ENCODE results near the gene CEBPG. TPM values are rescaled to one million over a fixed set of nuclear protein-coding genes. Genes with fewer than 3 reads are reported as not detected.

CEBPG gene
- polyA plus RNA-seq, 1 donor from 2014 or later, result 67.5 TPM

GRCh38 chr19:33409906-33410685 lies 36.6 kb downstream of the CEBPG start:
- Histone ChIP-seq H2AFZ (ENCODE audit: low read depth, low read length) (no peak overlapping the region), H4K20me1 (ENCODE audit: insufficient read depth) (no peaks in the 10 kb centered on the region), H3K9me3 (ENCODE audit: low read length) (no peaks in the 10 kb centered on the region), H3K27ac (ENCODE audit: low read length) (no peak overlapping the region), H3K4me3 (ENCODE audit: low read length) (no peak overlapping the region), H3K36me3 (ENCODE audit: insufficient read depth, low read length) (no peaks in the 10 kb centered on the region), H3K27me3 (ENCODE audit: insufficient read depth, low read depth, low read length) (no peaks in the 10 kb centered on the region), H3K4me2 (ENCODE audit: low read length) (no peak overlapping the region), H3K9me2 (ENCODE audit: insufficient read depth, low read length) (no peaks in the 10 kb centered on the region), H3K9ac (ENCODE audit: low read length) (no peak overlapping the region), H3F3A (ENCODE audit: insufficient read depth, low read length, poor library complexity, severe bottlenecking) (no peaks in the 10 kb centered on the region), H3K79me2 (replicated peaks; ENCODE audit: insufficient read depth, low read length) (no peaks in the 10 kb centered on the region)
- TF ChIP-seq RAD21 (conservative IDR thresholded peaks at IDR 0.05), result no peak
- TF ChIP-seq POLR2AphosphoS5 (IDR thresholded peaks at IDR 0.05), result no peak
- TF ChIP-seq EZH2 (IDR thresholded peaks at IDR 0.05; ENCODE audit: borderline replicate concordance, insufficient read depth, low read length, poor library complexity, severe bottlenecking), result no peak
- no peak for TF ChIP-seq TAF1 (IDR thresholded peaks at IDR 0.05; ENCODE audit: low read depth)
- no peak for TF ChIP-seq SMC3 (conservative IDR thresholded peaks at IDR 0.05; ENCODE audit: poor library complexity)
- no peak for TF ChIP-seq REST (IDR thresholded peaks at IDR 0.05; ENCODE audit: borderline replicate concordance)
- TF ChIP-seq EP300 (conservative IDR thresholded peaks at IDR 0.05; ENCODE audit: poor library complexity, severe bottlenecking), result no peak
- no peak for TF ChIP-seq CTCF (IDR thresholded peaks at IDR 0.05; ENCODE audit: poor library complexity, severe bottlenecking)
- TF ChIP-seq MXI1 (conservative IDR thresholded peaks at IDR 0.05; ENCODE audit: poor library complexity, severe bottlenecking), result no peak

- H3K79me2 ChIP-seq (replicated peaks; ENCODE audit: insufficient read depth, low read length), result no peaks in the 10 kb centered on the region
Measured at GRCh38 chr19:33410915-33411401, 37.4 kb downstream of the CEBPG start.

More at GRCh38 chr19:33410915-33411401, 37.4 kb downstream of the CEBPG start:
- Histone ChIP-seq H3K36me3 (ENCODE audit: insufficient read depth, low read length) (no peaks in the 10 kb centered on the region), H3K27ac (ENCODE audit: low read length) (no peak overlapping the region), H3K4me3 (ENCODE audit: low read length) (no peak overlapping the region), H3K4me2 (ENCODE audit: low read length) (no peak overlapping the region), H3K27me3 (ENCODE audit: insufficient read depth, low read depth, low read length) (no peaks in the 10 kb centered on the region), H3F3A (ENCODE audit: insufficient read depth, low read length, poor library complexity, severe bottlenecking) (no peaks in the 10 kb centered on the region), H4K20me1 (ENCODE audit: insufficient read depth) (no peaks in the 10 kb centered on the region), H3K9ac (ENCODE audit: low read length) (no peak overlapping the region), H3K9me3 (ENCODE audit: low read length) (no peaks in the 10 kb centered on the region), H3K9me2 (ENCODE audit: insufficient read depth, low read length) (no peaks in the 10 kb centered on the region), H2AFZ (ENCODE audit: low read depth, low read length) (no peak overlapping the region)
- TF ChIP-seq RAD21 (conservative IDR thresholded peaks at IDR 0.05), result no peak
- TF ChIP-seq REST (IDR thresholded peaks at IDR 0.05; ENCODE audit: borderline replicate concordance), result no peak
- TF ChIP-seq POLR2AphosphoS5 (IDR thresholded peaks at IDR 0.05), result no peak
- no peak for TF ChIP-seq EZH2 (IDR thresholded peaks at IDR 0.05; ENCODE audit: borderline replicate concordance, insufficient read depth, low read length, poor library complexity, severe bottlenecking)
- no peak for TF ChIP-seq TAF1 (IDR thresholded peaks at IDR 0.05; ENCODE audit: low read depth)
- no peak for TF ChIP-seq EP300 (conservative IDR thresholded peaks at IDR 0.05; ENCODE audit: poor library complexity, severe bottlenecking)
- no peak for TF ChIP-seq MXI1 (conservative IDR thresholded peaks at IDR 0.05; ENCODE audit: poor library complexity, severe bottlenecking)
- no peak for TF ChIP-seq SMC3 (conservative IDR thresholded peaks at IDR 0.05; ENCODE audit: poor library complexity)
- TF ChIP-seq CTCF (IDR thresholded peaks at IDR 0.05; ENCODE audit: poor library complexity, severe bottlenecking), result no peak
